Right lung (tissue), 5 donors: ENCODE data around the gene RAPH1. TPM values are rescaled to one million over a fixed set of nuclear protein-coding genes. Genes with fewer than 3 reads are reported as not detected.

Experiments
- DNase-seq, 2 donors: peaks; one replicate each; pipeline ENCODE4 v3.0.0-alpha.2; 2013
- polyA plus RNA-seq, 5 donors: library from polyadenylated mRNA; unstranded; fragments of 120-200 nt; gene quantifications; one replicate each; pipeline versions ENCODE4 v1.2.1 to v1.2.3, GENCODE V29; 2013; ENCODE audit warnings: inconsistent platforms in 1 of 5, low replicate concordance in 1 of 5; ENCODE audit not compliant: insufficient read length in 5 of 5, insufficient read depth in 1 of 5

Gene RAPH1
- polyA plus RNA-seq, 5 donors: 18.4 to 25.2 (median 23.9) TPM

- DNase-seq: no peak
Observed at GRCh38 chr2:203489531-203489930, 45.6 kb downstream of the RAPH1 start.

GRCh38 chr2:203484266-203485112, 50.6 kb downstream of the RAPH1 start:
- DNase-seq: no peak

GRCh38 chr2:203480623-203481022, 54.5 kb downstream of the RAPH1 start:
- no peak for DNase-seq

GRCh38 chr2:203476881-203477280, 58.2 kb downstream of the RAPH1 start:
- DNase-seq: no peak

- DNase-seq: no peak
Observed at GRCh38 chr2:203471323-203471722, 63.8 kb downstream of the RAPH1 start.

- no peak for DNase-seq
Observed at GRCh38 chr2:203470371-203470770, 64.7 kb downstream of the RAPH1 start.

- DNase-seq: no peak
Observed at GRCh38 chr2:203469546-203469945, 65.6 kb downstream of the RAPH1 start.

GRCh38 chr2:203463266-203463678, 71.8 kb downstream of the RAPH1 start:
- DNase-seq: peak; percentile 28 to 30

- DNase-seq: no peak
Observed at GRCh38 chr2:203462308-203462707, 72.8 kb downstream of the RAPH1 start.

- DNase-seq: no peak
Observed at GRCh38 chr2:203461746-203462145, 73.4 kb downstream of the RAPH1 start.

GRCh38 chr2:203455209-203455608, 79.9 kb downstream of the RAPH1 start:
- DNase-seq: no peak

GRCh38 chr2:203453858-203454451, 81.1 kb downstream of the RAPH1 start:
- peak; percentile 41 to 45 for DNase-seq

GRCh38 chr2:203451689-203452088, 83.4 kb downstream of the RAPH1 start:
- no peak for DNase-seq

- DNase-seq: no peak
Observed at GRCh38 chr2:203451011-203451410, 84.1 kb downstream of the RAPH1 start.

GRCh38 chr2:203450561-203450960, 84.5 kb downstream of the RAPH1 start:
- DNase-seq: no peak

- no peak for DNase-seq
Observed at GRCh38 chr2:203446780-203447179, 88.3 kb downstream of the RAPH1 start.

GRCh38 chr2:203446071-203446481, 89.0 kb downstream of the RAPH1 start:
- no peak for DNase-seq

- no peak for DNase-seq
Observed at GRCh38 chr2:203444738-203445137, 90.4 kb downstream of the RAPH1 start.

GRCh38 chr2:203442463-203442862, 92.6 kb downstream of the RAPH1 start:
- no peak for DNase-seq

- no peak for DNase-seq
Observed at GRCh38 chr2:203441463-203441862, 93.6 kb downstream of the RAPH1 start.

- no peak for DNase-seq
Observed at GRCh38 chr2:203440671-203441070, 94.4 kb downstream of the RAPH1 start.

- DNase-seq: no peak
Observed at GRCh38 chr2:203438528-203438927, 96.6 kb downstream of the RAPH1 start.

- DNase-seq: no peak
Observed at GRCh38 chr2:203437511-203437910, 97.6 kb downstream of the RAPH1 start.
